RKO (cell line): ENCODE measurements around the gene ABI2.
"Not testable (repeated sequence)": the region's sequence is repeated elsewhere in the genome, so short reads cannot be mapped to it uniquely, and the experiment has no call there.

Source experiments
- DNase-seq: peaks from one replicate; pipeline ENCODE4 v3.0.0-alpha.2; 2016; ENCODE audit warnings: low spot score

Gene ABI2

DNA sequence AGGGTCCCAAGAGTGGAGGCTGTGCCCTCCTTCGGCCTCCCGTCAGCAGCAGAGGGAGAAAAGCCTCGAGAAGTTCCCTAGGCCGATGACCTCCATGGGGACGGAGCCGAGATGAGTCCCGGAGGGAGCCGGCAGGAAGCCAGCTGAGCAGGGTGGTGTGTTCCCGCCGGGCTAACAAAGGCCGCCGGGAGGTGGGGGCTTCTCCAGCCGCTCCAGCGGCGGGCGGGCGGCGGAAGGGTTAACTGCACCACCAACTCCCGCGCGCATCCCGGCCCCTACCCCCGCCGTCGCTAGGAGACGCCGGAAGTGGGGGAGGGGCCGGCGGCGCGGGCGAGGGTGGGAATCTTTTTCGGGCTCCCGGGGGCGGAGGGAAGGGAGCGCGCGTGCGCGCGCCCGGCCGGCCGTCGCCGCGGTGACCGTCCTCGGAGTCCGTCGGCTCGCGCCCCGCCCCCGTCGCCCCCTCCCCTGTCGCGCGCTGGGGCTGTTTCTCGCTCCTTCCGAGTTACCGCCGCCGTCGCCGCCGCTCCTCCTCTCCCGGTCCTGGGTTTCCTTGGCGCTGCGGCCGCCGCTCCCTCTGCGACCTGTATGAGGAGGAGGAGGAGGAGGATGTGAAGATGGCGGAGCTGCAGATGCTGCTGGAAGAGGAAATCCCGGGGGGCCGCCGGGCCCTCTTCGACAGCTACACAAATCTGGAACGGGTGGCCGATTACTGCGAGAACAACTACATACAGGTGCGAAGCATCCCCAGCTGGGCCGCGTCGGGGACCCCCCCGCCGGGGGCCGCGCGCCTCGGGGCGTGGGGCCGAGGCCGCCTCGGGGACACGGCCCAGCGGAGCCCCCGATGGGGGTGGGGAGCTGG lies at the start of gene ABI2:
Gene ABI2 (plus strand): TSS at position 494 of the 859 bp plus-strand sequence. CDS start 121 bp downstream, at position 615.
- DNase-seq: peak; percentile 86

DNA sequence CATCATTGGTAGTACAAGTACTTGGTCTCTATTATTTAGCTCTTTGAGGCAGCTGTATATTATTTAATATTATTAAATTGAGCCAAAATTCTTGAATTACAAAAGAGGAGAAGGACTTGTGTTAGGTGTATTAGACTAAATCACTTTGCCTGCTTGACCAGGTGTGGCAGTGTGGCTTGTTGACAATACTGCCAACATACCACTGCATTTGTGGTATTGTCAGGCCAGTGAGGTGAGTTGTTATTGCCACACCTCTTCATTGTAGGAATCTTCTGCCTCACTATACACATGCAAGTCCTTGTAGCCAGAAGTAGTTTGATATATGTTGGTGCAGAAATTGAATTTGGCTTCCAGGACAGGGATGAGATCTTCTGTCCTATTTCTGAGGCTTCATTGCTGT lies 48.9 kb upstream of the ABI2 start:
- no peak for DNase-seq

DNA sequence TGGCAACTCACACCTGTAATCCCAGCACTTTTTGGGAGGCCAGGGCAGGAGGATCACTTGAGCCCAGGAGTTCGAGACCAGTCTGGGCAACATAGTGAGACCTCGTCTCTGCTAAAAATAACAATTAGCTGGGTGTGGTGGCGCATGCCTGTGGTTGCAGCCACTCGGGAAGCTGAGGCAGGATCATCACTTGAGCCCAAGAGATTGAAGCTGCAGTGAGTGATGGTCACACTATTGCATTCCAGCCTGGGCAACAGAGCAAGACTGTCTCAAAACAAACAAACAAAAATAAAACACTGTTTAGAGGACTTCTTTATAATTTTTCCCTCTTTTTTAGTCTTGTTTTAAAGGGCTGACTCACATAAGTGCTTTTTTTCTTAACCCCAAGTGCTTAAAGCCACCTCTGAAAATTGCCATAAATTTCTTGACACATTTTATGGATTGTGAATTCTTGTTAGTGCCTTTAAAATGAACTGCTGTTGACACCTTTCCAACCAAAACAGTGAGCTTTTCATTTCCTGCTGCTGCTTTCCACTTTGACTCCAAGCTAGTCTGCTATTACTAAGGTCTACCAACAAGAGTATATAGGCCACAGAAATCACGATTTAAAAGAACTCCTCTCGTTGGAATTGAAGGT lies 47.6 kb upstream of the ABI2 start:
- DNase-seq: no peak

DNA sequence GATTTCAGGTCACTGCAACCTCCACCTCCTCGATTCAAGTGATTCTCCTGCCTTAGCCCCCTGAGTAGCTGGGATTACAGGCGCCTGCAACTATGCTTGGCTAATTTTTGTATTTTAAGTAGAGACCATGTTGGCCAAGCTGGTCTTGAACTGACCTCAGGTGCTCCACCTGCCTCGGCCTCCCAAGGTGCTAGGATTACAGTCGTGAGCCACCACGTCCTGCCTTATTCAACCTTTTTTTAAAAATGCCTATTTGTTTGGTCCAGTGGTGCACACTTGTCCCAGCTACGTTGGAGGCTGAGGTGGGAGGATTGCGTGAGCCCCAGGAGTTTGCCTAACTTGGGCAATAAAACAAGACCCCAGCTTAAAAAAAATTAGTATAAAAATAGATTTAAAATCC lies 46.1 kb upstream of the ABI2 start:
- no peak for DNase-seq

DNA sequence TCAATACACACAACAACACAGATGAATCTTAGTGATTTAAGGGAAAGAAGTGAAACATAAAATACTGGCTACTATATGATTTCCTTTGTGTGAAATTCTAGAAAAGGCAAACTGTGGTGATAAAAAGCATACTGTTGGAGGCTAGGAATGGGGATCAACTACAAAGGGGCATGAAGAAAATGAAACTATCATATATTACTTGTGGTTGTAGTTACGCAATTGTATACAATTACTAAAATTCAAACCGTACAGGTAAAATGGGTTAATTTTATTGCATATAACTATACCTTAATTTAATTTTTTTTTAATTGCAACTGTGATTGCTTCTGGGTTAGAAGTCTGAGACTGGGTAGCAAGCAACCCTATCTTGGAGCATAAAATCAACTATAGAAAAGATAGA lies 41.7 kb upstream of the ABI2 start:
- DNase-seq: no peak

DNA sequence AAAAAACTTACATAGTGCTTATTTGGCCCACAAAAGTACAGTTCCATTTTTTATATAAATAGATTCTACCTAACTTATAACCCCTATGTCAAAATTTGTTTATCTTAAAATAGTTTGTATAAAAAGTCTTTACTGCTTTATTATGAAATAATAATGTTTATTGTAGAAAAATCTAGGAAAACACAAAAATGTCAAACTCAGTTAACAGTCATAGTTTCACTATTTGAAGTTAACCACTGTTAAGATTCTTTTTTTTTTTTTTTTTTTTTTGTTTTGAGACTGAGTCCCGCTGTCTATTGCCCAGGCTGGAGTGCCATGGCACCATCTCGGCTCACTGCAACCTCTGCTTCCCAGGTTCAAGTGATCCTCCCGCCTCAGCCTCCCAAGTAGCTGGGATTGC lies 26.5 kb upstream of the ABI2 start:
- no peak for DNase-seq

- not testable (repeated sequence) for DNase-seq
Measured at GRCh38 chr2:203302586-203302985, 25.6 kb upstream of the ABI2 start.

- no peak for DNase-seq
Measured at GRCh38 chr2:203310688-203311436, 17.3 kb upstream of the ABI2 start.

- peak; percentile 52 for DNase-seq
Measured at GRCh38 chr2:203326356-203326755, 1.8 kb upstream of the ABI2 start.

GRCh38 chr2:203327582-203327900 lies 653 bp upstream of the ABI2 start:
- DNase-seq: no peak

DNA sequence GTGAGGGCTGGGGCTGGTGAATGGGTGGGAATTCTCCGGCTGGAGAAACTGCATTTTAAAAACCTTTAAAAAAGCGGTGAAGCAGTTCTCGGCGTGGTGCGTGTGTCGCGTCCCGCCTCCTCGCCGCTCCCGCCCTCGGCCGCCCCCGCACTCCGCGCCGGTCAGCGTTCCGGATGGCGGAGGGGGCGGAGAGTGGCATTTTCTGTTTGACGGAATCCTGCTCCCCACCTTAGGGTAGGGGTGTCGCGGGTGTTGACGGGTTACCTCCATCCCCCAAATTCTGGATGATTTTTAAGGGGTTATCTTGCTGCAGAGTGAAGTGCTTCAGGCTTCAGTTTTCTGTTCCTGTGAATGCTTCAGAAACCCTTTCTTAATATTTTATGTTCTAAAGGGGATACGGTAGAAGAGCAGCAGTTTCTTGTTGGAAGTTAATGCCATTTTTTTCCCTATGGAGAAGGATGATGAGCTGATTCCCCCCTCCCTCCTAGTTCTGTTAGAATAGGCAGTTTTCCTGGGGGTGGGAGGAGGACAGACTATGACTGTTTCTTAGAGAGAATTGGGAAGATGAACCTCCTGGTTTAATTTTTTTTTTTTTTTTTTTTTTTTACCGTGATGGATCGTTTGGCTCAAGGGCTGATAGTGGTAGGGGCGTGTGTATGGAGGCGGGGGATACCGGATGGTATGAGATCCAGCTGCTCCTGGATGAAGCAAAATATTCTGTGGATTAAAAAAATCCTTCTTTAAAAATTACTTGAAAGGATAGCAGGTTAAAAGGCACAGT lies 756 bp downstream of the ABI2 start:
- peak; percentile 75 for DNase-seq

DNA sequence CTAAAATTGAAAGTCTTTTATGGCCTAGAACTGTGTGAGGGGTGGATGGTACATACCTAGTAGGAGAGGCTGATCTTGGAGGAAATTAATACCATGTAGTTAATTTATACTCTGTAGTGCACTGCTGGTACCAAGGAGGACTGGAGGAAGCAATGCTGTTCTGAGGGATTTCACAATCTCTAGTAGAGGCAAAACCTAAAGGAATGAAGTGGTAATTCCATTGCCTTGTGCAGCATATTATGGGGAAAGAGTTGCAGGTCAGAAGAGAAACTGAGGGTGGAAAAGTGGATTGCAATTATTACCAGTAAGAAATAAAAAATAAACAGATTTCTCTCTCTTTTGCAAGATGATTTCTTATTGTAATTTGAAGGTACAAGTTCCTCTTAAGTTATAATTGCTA lies 2.2 kb downstream of the ABI2 start:
- DNase-seq: peak; percentile 35

GRCh38 chr2:203338322-203338721 lies 10.1 kb downstream of the ABI2 start:
- DNase-seq: no peak

- DNase-seq: no peak
Measured at GRCh38 chr2:203340791-203341487, 12.7 kb downstream of the ABI2 start.

DNA sequence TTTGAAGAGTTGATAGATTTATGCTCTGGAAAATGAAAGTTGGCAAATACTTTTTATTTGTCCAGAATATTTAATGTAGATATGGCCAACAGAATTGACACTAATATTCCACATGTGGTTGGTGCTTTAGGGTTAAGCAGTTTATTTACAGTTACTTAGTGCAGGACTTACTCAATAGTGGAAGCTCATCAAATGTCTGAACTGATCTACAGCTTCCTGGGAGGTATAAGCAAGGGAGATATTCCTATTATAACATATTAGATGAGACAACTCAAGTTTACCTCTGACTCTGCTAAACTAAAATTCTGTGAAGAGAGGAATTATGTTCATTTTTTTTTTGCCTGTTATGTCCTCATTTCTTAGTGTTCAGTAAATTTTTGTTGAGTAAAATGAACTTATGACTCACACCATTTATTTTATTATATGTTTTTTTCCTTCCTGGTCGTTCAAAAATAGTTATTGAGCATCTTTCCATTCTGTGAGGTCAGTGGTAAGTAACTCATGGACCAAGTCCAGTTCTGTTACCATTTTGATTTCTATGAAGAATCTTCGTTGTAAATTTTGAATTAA lies 13.6 kb downstream of the ABI2 start:
- no peak for DNase-seq

- DNase-seq: not testable (repeated sequence)
Measured at GRCh38 chr2:203342374-203342773, 14.2 kb downstream of the ABI2 start.

DNA sequence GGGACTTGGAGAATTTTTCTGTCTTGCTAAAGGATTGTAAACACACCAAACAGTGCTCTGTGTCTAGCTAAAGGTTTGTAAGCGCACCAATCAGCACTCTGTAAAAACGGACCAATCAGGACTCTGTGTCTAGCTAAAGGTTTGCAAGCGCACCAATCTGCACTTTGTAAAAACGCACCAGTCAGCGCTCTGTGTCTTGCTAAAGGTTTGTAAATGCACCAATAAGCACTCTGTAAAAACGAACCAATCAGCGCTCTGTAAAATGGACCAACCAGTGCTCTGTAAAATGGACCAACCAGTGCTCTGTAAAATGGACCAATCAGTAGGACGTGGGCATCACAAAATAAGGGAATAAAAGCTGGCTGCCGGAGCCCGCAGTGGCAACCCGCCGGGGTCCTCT lies 16.5 kb downstream of the ABI2 start:
- no peak for DNase-seq

DNA sequence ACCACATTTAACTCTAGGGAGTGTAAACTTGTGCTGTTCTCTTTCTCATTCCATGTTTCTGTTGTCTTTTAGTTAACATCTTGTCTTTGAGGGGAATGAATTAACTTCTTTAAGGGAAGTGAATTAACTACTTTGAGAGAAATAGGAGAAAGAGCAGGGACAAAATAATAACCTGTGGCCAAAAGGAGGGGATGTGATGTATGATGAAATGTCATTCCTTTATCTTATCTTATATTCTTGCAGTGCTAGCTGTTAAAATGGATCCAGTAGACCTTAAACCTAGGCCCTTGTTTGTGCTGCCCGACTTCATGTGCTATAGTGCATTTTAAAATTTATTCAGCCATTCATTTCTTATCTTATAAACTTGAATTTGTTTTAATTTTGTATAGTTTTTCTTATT lies 18.4 kb downstream of the ABI2 start:
- DNase-seq: no peak

DNA sequence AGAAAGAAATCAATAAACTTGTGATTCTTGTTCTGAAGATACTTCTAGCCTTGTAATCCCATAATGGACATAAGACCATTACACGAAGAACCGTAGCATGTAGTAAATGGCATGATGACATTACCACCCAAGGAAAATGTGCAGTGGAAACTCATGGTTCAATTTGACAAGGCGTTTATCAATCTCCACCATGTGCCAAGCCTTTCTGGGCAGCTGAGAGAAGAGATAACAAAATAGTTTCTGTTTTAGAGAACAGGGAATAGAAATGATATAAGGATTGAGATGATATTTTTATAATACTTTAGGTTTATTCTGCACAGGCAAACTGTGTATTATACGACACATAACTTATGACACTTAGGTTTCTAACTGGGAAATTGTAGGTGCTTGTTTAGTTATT lies 19.2 kb downstream of the ABI2 start:
- DNase-seq: no peak

- DNase-seq: no peak
Measured at GRCh38 chr2:203352604-203353255, 24.5 kb downstream of the ABI2 start.

DNA sequence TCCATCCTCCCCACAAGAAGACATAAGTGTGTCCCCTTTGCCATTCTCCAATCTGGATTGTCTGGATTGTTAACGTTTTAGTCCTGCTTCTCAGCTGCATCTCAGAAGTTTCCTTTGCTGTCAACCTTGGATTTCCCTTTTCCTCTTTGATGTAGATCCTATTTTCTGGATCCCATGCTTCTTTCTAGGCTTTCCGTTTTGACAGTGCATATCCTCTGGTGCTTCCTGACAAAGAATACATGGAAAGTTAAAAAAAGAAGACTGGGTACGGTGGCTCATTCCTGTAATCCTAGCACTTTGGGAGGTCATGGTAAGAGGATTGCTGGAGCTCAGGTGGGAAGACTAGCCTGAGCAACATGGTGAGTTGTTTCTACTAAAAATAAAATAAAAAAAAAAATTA lies 26.8 kb downstream of the ABI2 start:
- DNase-seq: no peak
